Activated CD4-positive, CD25-positive, alpha-beta regulatory T cell treated with anti-CD3 and anti-CD28 coated beads, Interleukin-2, amount 50 U/mL, for 16 hours (primary cell): Measurements from ENCODE around the gene BCAS1.
"Not testable (repeated sequence)": the region's sequence is repeated elsewhere in the genome, so short reads cannot be mapped to it uniquely, and the experiment has no call there.

ENCODE experiments used
- DNase-seq: peaks from one replicate; pipeline ENCODE4 v3.0.0-alpha.2; 2020; ENCODE audit warnings: low read depth, low spot score

Gene BCAS1

GRCh38 chr20:54019585-54019984, 50.8 kb downstream of the BCAS1 start:
- no peak for DNase-seq

- no peak for DNase-seq
Measured at GRCh38 chr20:54019127-54019526, 51.3 kb downstream of the BCAS1 start.

- no peak for DNase-seq
Measured at GRCh38 chr20:54017846-54018245, 52.5 kb downstream of the BCAS1 start.

GRCh38 chr20:54015496-54015895, 54.9 kb downstream of the BCAS1 start:
- DNase-seq, result no peak

GRCh38 chr20:54014293-54014926, 56.0 kb downstream of the BCAS1 start:
- no peak for DNase-seq

GRCh38 chr20:54013471-54013870, 56.9 kb downstream of the BCAS1 start:
- DNase-seq, result no peak

GRCh38 chr20:54011346-54011745, 59.0 kb downstream of the BCAS1 start:
- no peak for DNase-seq

- DNase-seq, result not testable (repeated sequence)
Measured at GRCh38 chr20:54006216-54006615, 64.2 kb downstream of the BCAS1 start.

GRCh38 chr20:54005524-54005923, 64.9 kb downstream of the BCAS1 start:
- DNase-seq, result no peak

GRCh38 chr20:54004445-54004844, 65.9 kb downstream of the BCAS1 start:
- DNase-seq, result no peak

- DNase-seq, result no peak
Measured at GRCh38 chr20:54002741-54003140, 67.7 kb downstream of the BCAS1 start.

- DNase-seq, result no peak
Measured at GRCh38 chr20:54002056-54002575, 68.3 kb downstream of the BCAS1 start.

- no peak for DNase-seq
Measured at GRCh38 chr20:54000914-54001313, 69.5 kb downstream of the BCAS1 start.

- DNase-seq, result no peak
Measured at GRCh38 chr20:54000262-54000661, 70.1 kb downstream of the BCAS1 start.

GRCh38 chr20:53999077-53999476, 71.3 kb downstream of the BCAS1 start:
- DNase-seq, result no peak

- no peak for DNase-seq
Measured at GRCh38 chr20:53996584-53997486, 73.6 kb downstream of the BCAS1 start.

GRCh38 chr20:53995949-53996348, 74.4 kb downstream of the BCAS1 start:
- DNase-seq, result no peak

GRCh38 chr20:53994088-53994487, 76.3 kb downstream of the BCAS1 start:
- DNase-seq, result no peak

GRCh38 chr20:53993310-53993709, 77.1 kb downstream of the BCAS1 start:
- no peak for DNase-seq

GRCh38 chr20:53990768-53991450, 79.5 kb downstream of the BCAS1 start:
- DNase-seq, result no peak

- no peak for DNase-seq
Measured at GRCh38 chr20:53990003-53990402, 80.4 kb downstream of the BCAS1 start.

GRCh38 chr20:53989401-53989800, 81.0 kb downstream of the BCAS1 start:
- no peak for DNase-seq
